SK-N-SH (cell line): ENCODE results near the gene TTLL12. TPM values are rescaled to one million over a fixed set of nuclear protein-coding genes. Genes with fewer than 3 reads are reported as not detected.

ENCODE experiments used
- CTCF ChIA-PET: fragments of 300-600, 350-600 bp; formaldehyde crosslinking; extraction: SDS; loops from one replicate; lab custom pipeline; 2021; lab: Yijun Ruan, JAX
- POLR2A ChIA-PET: fragments of 350-600 bp; sonication (Branson Sonifier 250); formaldehyde crosslinking; extraction: SDS; loops from one replicate; lab custom pipeline; 2020; ENCODE audit warnings: antibody characterized with exemption, inconsistent platforms; lab: Yijun Ruan, JAX
- DNase-seq: peaks from one replicate; pipeline ENCODE4 v3.0.0; 2012
- H2AFZ ChIP-seq: fragments of 200-600 bp; sonication (generic); 2 replicates; pipeline ENCODE4 v1.8.1; 2016; ENCODE audit warnings: antibody characterized with exemption, mild to moderate bottlenecking, low read depth
- H3F3A ChIP-seq: fragments of 200-600 bp; sonication (generic); replicated peaks from 2 replicates; pipeline ENCODE3; 2016; ENCODE audit warnings: antibody characterized with exemption, mild to moderate bottlenecking; ENCODE audit not compliant: insufficient read depth
- H3K27ac ChIP-seq, 2 experiments: fragments of 200-500 bp in 1 of 2; fragments of 200-600 bp in 1 of 2; sonication (Bioruptor generic) in 1 of 2; sonication (generic), shearing (Covaris generic) in 1 of 2; 2 replicates each; pipeline versions ENCODE4 v1.5.1 to v1.6.1; 2014 to 2016; ENCODE audit warnings: low read depth in 2 of 2, inconsistent platforms in 1 of 2, low read length in 1 of 2, mild to moderate bottlenecking in 1 of 2, mixed read lengths in 1 of 2
- H3K27me3 ChIP-seq: fragments of 200-600 bp; sonication (generic), shearing (Covaris generic); 2 replicates; pipeline ENCODE4 v1.6.1; 2016; ENCODE audit warnings: mixed run types; ENCODE audit not compliant: insufficient read depth
- H3K36me3 ChIP-seq, 2 experiments: fragments of 200-500 bp in 1 of 2; fragments of 200-600 bp in 1 of 2; sonication (Bioruptor generic) in 1 of 2; sonication (generic) in 1 of 2; replicated peaks in 1 of 2; 2 replicates each; pipeline versions ENCODE3 to v1.5.1; 2014 to 2016; ENCODE audit warnings: low read length in 1 of 2, mild to moderate bottlenecking in 1 of 2; ENCODE audit not compliant: insufficient read depth in 2 of 2, control insufficient read depth in 1 of 2
- H3K4me1 ChIP-seq, 2 experiments: fragments of 200-500 bp in 1 of 2; fragments of 200-600 bp in 1 of 2; sonication (Bioruptor generic) in 1 of 2; sonication (generic), shearing (Covaris generic) in 1 of 2; 2 replicates each; pipeline versions ENCODE4 v1.5.1 to v1.6.1; 2014 to 2016; ENCODE audit warnings: low read depth in 1 of 2, low read length in 1 of 2, mixed run types in 1 of 2; ENCODE audit not compliant: insufficient read depth in 2 of 2, control insufficient read depth in 1 of 2
- H3K4me2 ChIP-seq: fragments of 200-600 bp; sonication (generic), shearing (Covaris generic); 2 replicates; pipeline ENCODE4 v1.6.1; 2017; ENCODE audit warnings: mixed run types
- H3K4me3 ChIP-seq, 2 experiments: fragments of 200-500 bp in 1 of 2; fragments of 200-600 bp in 1 of 2; sonication (Bioruptor generic) in 1 of 2; sonication (generic), shearing (Covaris generic) in 1 of 2; 2 replicates each; pipeline versions ENCODE4 v1.5.1 to v1.8.1; 2014 to 2016; ENCODE audit warnings: low read depth in 2 of 2, inconsistent platforms in 1 of 2, low read length in 1 of 2, mild to moderate bottlenecking in 1 of 2, mixed read lengths in 1 of 2, moderate library complexity in 1 of 2
- H3K79me2 ChIP-seq: fragments of 200-600 bp; sonication (generic); 2 replicates; pipeline ENCODE4 v1.8.1; 2017; ENCODE audit warnings: mild to moderate bottlenecking; ENCODE audit not compliant: insufficient read depth
- H3K9ac ChIP-seq: fragments of 200-600 bp; sonication (generic); 2 replicates; pipeline ENCODE4 v1.6.1; 2017; ENCODE audit warnings: mixed run types
- H3K9me2 ChIP-seq: fragments of 200-600 bp; sonication (generic); 2 replicates; pipeline ENCODE4 v1.6.1; 2017; ENCODE audit warnings: mixed run types
- H3K9me3 ChIP-seq: fragments of 200-600 bp; sonication (generic); 2 replicates; pipeline ENCODE4 v1.6.1; 2017; ENCODE audit warnings: mixed run types, mild to moderate bottlenecking, moderate library complexity
- H4K20me1 ChIP-seq: fragments of 200-600 bp; sonication (generic); 2 replicates; pipeline ENCODE4 v1.6.1; 2017; ENCODE audit warnings: mild to moderate bottlenecking, mixed run types; ENCODE audit not compliant: insufficient read depth
- CHD2 ChIP-seq: fragments of 150-350 bp; IDR thresholded peaks from 2 replicates; pipeline ENCODE4 v1.6.1; 2018; ENCODE audit warnings: low read length; ENCODE audit not compliant: partially characterized antibody
- EP300 ChIP-seq, 2 experiments: IDR thresholded peaks; 2 replicates each; pipeline versions ENCODE4 v1.4.0 to v1.6.1; 2012; ENCODE audit warnings: borderline replicate concordance in 1 of 2, low read depth in 1 of 2, low read length in 1 of 2
- EZH2phosphoT487 ChIP-seq: fragments of 200-600 bp; sonication (generic); IDR thresholded peaks from 2 replicates; pipeline ENCODE4 v1.6.1; 2017; ENCODE audit warnings: low read depth, mixed run types, mild to moderate bottlenecking, antibody characterized with exemption, moderate library complexity, borderline replicate concordance
- FOSL2 ChIP-seq: IDR thresholded peaks from 2 replicates; pipeline ENCODE4 v1.4.0; 2012; ENCODE audit warnings: low read depth, mild to moderate bottlenecking, moderate library complexity, borderline replicate concordance
- FOXM1 ChIP-seq: IDR thresholded peaks from 2 replicates; pipeline ENCODE4 v1.4.0; 2012; ENCODE audit warnings: low read depth, mild to moderate bottlenecking
- GABPA ChIP-seq: IDR thresholded peaks from 2 replicates; pipeline ENCODE4 v1.4.0; 2012; ENCODE audit warnings: low read depth, mild to moderate bottlenecking
- GATA2 ChIP-seq: sonication (generic); formaldehyde crosslinking; IDR thresholded peaks from 2 replicates; pipeline ENCODE4 v1.5.0; 2020; ENCODE audit warnings: mild to moderate bottlenecking, missing genetic modification reagents
- JUND ChIP-seq: IDR thresholded peaks from 2 replicates; pipeline ENCODE4 v1.4.0; 2012
- MEF2A ChIP-seq: IDR thresholded peaks from 2 replicates; pipeline ENCODE4 v1.4.0; 2012; ENCODE audit warnings: low read depth, borderline replicate concordance
- NRF1 ChIP-seq: IDR thresholded peaks from 2 replicates; pipeline ENCODE4 v1.6.1; 2012; ENCODE audit warnings: low read depth, mild to moderate bottlenecking, low read length
- PBX3 ChIP-seq: IDR thresholded peaks from 2 replicates; pipeline ENCODE4; 2012
- POLR2AphosphoS5 ChIP-seq: IDR thresholded peaks from 2 replicates; pipeline ENCODE4 v1.6.1; 2012; ENCODE audit warnings: low read depth, low read length
- RFX5 ChIP-seq: IDR thresholded peaks from 2 replicates; pipeline ENCODE4 v1.6.1; 2012; ENCODE audit warnings: mild to moderate bottlenecking, improper control_type of control experiment, low read length
- RXRA ChIP-seq: IDR thresholded peaks from 2 replicates; pipeline ENCODE4 v1.4.0; 2012; ENCODE audit warnings: low read depth, mild to moderate bottlenecking, borderline replicate concordance
- SIN3A ChIP-seq: IDR thresholded peaks from 2 replicates; pipeline ENCODE4 v1.6.1; 2012; ENCODE audit warnings: low read depth, mild to moderate bottlenecking, low read length, moderate library complexity, borderline replicate concordance
- SMC3 ChIP-seq: IDR thresholded peaks from 2 replicates; pipeline ENCODE4 v1.6.1; 2012; ENCODE audit warnings: low read depth, low read length, improper control_type of control experiment
- TAF1 ChIP-seq: IDR thresholded peaks from 2 replicates; pipeline ENCODE4 v1.6.1; 2012; ENCODE audit warnings: low read depth, mild to moderate bottlenecking, low read length, moderate library complexity, borderline replicate concordance
- TCF12 ChIP-seq: IDR thresholded peaks from 2 replicates; pipeline ENCODE4 v1.4.0; 2012
- TEAD4 ChIP-seq: IDR thresholded peaks from 2 replicates; pipeline ENCODE4 v1.4.0; 2012; ENCODE audit warnings: mild to moderate bottlenecking, borderline replicate concordance; ENCODE audit not compliant: insufficient read depth
- WGBS: methylation state at CpG from one replicate; pipeline ENCODE4 v1.1.6; 2017; ENCODE audit warnings: low lambda C conversion rate; 5-methylcytosine and 5-hydroxymethylcytosine counted together
- polyA plus RNA-seq, 3 experiments: library from polyadenylated mRNA; depleted of rRNA; stranded (reverse); fragments of >200 nt; gene quantifications; 2 replicates each; pipeline ENCODE4 v1.2.3, GENCODE V29; 2012
- TF ChIP-seq, protein P1 (sequence below): fragments of 200-600 bp; sonication (generic); IDR thresholded peaks from 2 replicates; pipeline ENCODE4 v1.6.1; 2017; ENCODE audit warnings: antibody characterized with exemption, mild to moderate bottlenecking, moderate library complexity

The TTLL12 gene
- polyA plus RNA-seq, 1 of the 3 experiments (the other 2 are of a cell fraction): 11.5 TPM

- POLR2A ChIA-PET: no interaction called here
- Histone ChIP-seq H3K9me3 (no peaks in the 10 kb centered on the region), H2AFZ (no peak overlapping the region), H3K4me1 (peaks cover 0 to 2% of the 10 kb centered on the region in 2 experiments; a peak in 1 of 4 replicates), H3K79me2 (peaks cover 42% of the 10 kb centered on the region), H3K27ac (no peak overlapping the region; a peak in 1 of 4 replicates), H3K4me2 (no peak overlapping the region)
- DNase-seq: no peak
- TF ChIP-seq RXRA: no peak
- TF ChIP-seq EZH2phosphoT487: no peak
- TF ChIP-seq MEF2A: no peak
- TF ChIP-seq JUND: no peak
- TF ChIP-seq TAF1: no peak
- TF ChIP-seq NRF1: no peak
- no peak for TF ChIP-seq RFX5
- TF ChIP-seq PBX3: no peak
- no peak for TF ChIP-seq TEAD4
- no peak for TF ChIP-seq EP300 (IDR thresholded peaks at IDR 0.05; ENCODE audit: borderline replicate concordance in 1 of 2, low read depth in 1 of 2, low read length in 1 of 2)
- no peak for TF ChIP-seq FOSL2
- TF ChIP-seq POLR2AphosphoS5: no peak
- TF ChIP-seq SIN3A: no peak
- no peak for TF ChIP-seq TCF12
- no peak for TF ChIP-seq FOXM1
- TF ChIP-seq SMC3: no peak
- TF ChIP-seq, all 33 proteins: peak for 0
- no CpG with 5 or more reads among the region's 5 CpGs for WGBS
- Histone ChIP-seq H3K4me3 (no peak overlapping the region), H3K27me3 (no peaks in the 10 kb centered on the region), H3K9me2 (no peaks in the 10 kb centered on the region), H3K36me3 (no peaks in the 10 kb centered on the region), H4K20me1 (peaks cover 4% of the 10 kb centered on the region; the same call in 1 of the 2 replicates), H3F3A (no peaks in the 10 kb centered on the region), H3K9ac (no peak overlapping the region)
- CTCF ChIA-PET: no interaction called here
These were observed 31.1 kb downstream of the TTLL12 start for GRCh38 chr22:43155789-43156188.

GRCh38 chr22:43154887-43155536, 31.9 kb downstream of the TTLL12 start:
- Histone ChIP-seq H3K9me3 (no peaks in the 10 kb centered on the region), H3K4me2 (no peak overlapping the region), H3K9me2 (no peaks in the 10 kb centered on the region), H3K27ac (no peak overlapping the region; a peak in 1 of 4 replicates), H3K27me3 (no peaks in the 10 kb centered on the region), H3K4me1 (peaks cover 0 to 2% of the 10 kb centered on the region in 2 experiments; a peak in 1 of 4 replicates), H4K20me1 (peaks cover 4% of the 10 kb centered on the region; the same call in 1 of the 2 replicates), H3K79me2 (peaks cover 42% of the 10 kb centered on the region), H3K4me3 (no peak overlapping the region), H3K36me3 (no peaks in the 10 kb centered on the region), H2AFZ (no peak overlapping the region), H3F3A (no peaks in the 10 kb centered on the region), H3K9ac (no peak overlapping the region)
- no peak for DNase-seq
- TF ChIP-seq POLR2AphosphoS5 (no peak), GATA2 (CRISPR knock-in tag) (no peak), TCF12 (no peak), CHD2 (no peak), MEF2A (no peak), GABPA (no peak)
- TF ChIP-seq, protein P1, sequence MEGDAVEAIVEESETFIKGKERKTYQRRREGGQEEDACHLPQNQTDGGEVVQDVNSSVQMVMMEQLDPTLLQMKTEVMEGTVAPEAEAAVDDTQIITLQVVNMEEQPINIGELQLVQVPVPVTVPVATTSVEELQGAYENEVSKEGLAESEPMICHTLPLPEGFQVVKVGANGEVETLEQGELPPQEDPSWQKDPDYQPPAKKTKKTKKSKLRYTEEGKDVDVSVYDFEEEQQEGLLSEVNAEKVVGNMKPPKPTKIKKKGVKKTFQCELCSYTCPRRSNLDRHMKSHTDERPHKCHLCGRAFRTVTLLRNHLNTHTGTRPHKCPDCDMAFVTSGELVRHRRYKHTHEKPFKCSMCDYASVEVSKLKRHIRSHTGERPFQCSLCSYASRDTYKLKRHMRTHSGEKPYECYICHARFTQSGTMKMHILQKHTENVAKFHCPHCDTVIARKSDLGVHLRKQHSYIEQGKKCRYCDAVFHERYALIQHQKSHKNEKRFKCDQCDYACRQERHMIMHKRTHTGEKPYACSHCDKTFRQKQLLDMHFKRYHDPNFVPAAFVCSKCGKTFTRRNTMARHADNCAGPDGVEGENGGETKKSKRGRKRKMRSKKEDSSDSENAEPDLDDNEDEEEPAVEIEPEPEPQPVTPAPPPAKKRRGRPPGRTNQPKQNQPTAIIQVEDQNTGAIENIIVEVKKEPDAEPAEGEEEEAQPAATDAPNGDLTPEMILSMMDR: no peak
- ChIA-PET CTCF (no interaction called here), POLR2A (no interaction called here)
- WGBS: 100% methylated on average over 1 of the region's 27 CpGs
